Measurements from ENCODE around the gene ANK2. TPM values are rescaled to one million over a fixed set of nuclear protein-coding genes. Genes with fewer than 3 reads are reported as not detected.

The ANK2 gene
- polyA plus RNA-seq, 1 donor (not counting 4 experiments of a cell fraction or from before 2014, with no cell fraction given): 0.22 TPM

DNA sequence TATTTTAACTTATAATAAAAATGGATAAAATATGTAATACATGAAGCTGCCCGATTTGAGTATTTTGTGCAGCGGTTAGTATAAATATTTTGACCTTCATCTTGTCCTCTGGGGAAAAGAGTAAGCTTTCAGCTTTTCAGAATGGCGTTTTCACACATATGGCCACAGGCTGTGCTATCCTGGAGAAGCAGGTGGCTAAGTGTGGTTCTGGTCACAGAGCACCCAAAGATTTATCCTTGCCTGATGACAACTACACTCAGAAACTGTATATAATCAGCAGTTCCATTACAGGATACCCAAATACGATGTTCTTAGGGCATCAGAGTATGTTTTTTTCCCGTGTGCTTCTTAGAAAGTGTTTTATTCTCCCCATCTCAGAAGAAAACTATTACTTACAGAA lies 42.3 kb upstream of the ANK2 start:
- H4K20me1 ChIP-seq (ENCODE audit: control insufficient read depth, extremely low read depth, insufficient read depth, low read length): no peaks in the 10 kb centered on the region
- no peak overlapping the region for H3K9ac ChIP-seq (ENCODE audit: control insufficient read depth, extremely low read depth, insufficient read depth, low read length)
- H3K9me3 ChIP-seq (ENCODE audit: control insufficient read depth, low read depth, low read length): no peaks in the 10 kb centered on the region
- no peak overlapping the region for H3K4me3 ChIP-seq (ENCODE audit: control insufficient read depth in 2 of 3, extremely low read depth in 1 of 3, insufficient read depth in 2 of 3, low read depth in 1 of 3, low read length in 3 of 3)
- no peaks in the 10 kb centered on the region for H3K79me2 ChIP-seq (ENCODE audit: control insufficient read depth, insufficient read depth, low read length)
- dilution Hi-C loops (cut with MboI; ENCODE audit: extremely low pct_ligation_motif_present, low sequenced_read_pairs): no loop called here
- no peak overlapping the region for H3K27ac ChIP-seq (ENCODE audit: control insufficient read depth, insufficient read depth, low read length)
- no peak for TF ChIP-seq CTCF (optimal IDR thresholded peaks at IDR 0.05 in 1 of 3, IDR thresholded peaks at IDR 0.05 in 1 of 3, conservative IDR thresholded peaks at IDR 0.05 in 1 of 3; ENCODE audit: extremely low read depth in 1 of 3, insufficient read depth in 2 of 3, low read length in 3 of 3)
- no peak for TF ChIP-seq EZH2 (IDR thresholded peaks at IDR 0.05; ENCODE audit: low read length)
- no peaks in the 10 kb centered on the region for H3K27me3 ChIP-seq (ENCODE audit: control insufficient read depth, extremely low read depth, insufficient read depth, low read length)
- H3K4me2 ChIP-seq (ENCODE audit: control insufficient read depth, extremely low read depth, insufficient read depth, low read depth, low read length): no peak overlapping the region
- no peak for DNase-seq (ENCODE audit: low read depth, low spot score)
- H3K36me3 ChIP-seq (ENCODE audit: control insufficient read depth in 2 of 2, extremely low read depth in 1 of 2, insufficient read depth in 2 of 2, low read length in 2 of 2): no peaks in the 10 kb centered on the region
- no peaks in the 10 kb centered on the region for H3K4me1 ChIP-seq (ENCODE audit: control insufficient read depth, extremely low read depth, insufficient read depth, low read length)
- no peak overlapping the region for H2AFZ ChIP-seq (ENCODE audit: control insufficient read depth, low read length)
- no peaks in the 10 kb centered on the region for H3K9me1 ChIP-seq (ENCODE audit: control insufficient read depth, extremely low read depth, insufficient read depth, low read length)
- FAIRE-seq: no peak

GRCh38 chr4:113008135-113008534 lies 41.3 kb upstream of the ANK2 start:
- Histone ChIP-seq H3K27me3 (ENCODE audit: control insufficient read depth, extremely low read depth, insufficient read depth, low read length) (no peaks in the 10 kb centered on the region), H3K4me1 (ENCODE audit: control insufficient read depth, extremely low read depth, insufficient read depth, low read length) (no peaks in the 10 kb centered on the region), H3K27ac (ENCODE audit: control insufficient read depth, insufficient read depth, low read length) (no peak overlapping the region), H2AFZ (ENCODE audit: control insufficient read depth, low read length) (no peak overlapping the region), H4K20me1 (ENCODE audit: control insufficient read depth, extremely low read depth, insufficient read depth, low read length) (no peaks in the 10 kb centered on the region), H3K79me2 (ENCODE audit: control insufficient read depth, insufficient read depth, low read length) (no peaks in the 10 kb centered on the region), H3K4me3 (ENCODE audit: control insufficient read depth in 2 of 3, extremely low read depth in 1 of 3, insufficient read depth in 2 of 3, low read depth in 1 of 3, low read length in 3 of 3) (no peak overlapping the region), H3K36me3 (ENCODE audit: control insufficient read depth in 2 of 2, extremely low read depth in 1 of 2, insufficient read depth in 2 of 2, low read length in 2 of 2) (no peaks in the 10 kb centered on the region), H3K4me2 (ENCODE audit: control insufficient read depth, extremely low read depth, insufficient read depth, low read depth, low read length) (no peak overlapping the region), H3K9ac (ENCODE audit: control insufficient read depth, extremely low read depth, insufficient read depth, low read length) (no peak overlapping the region), H3K9me3 (ENCODE audit: control insufficient read depth, low read depth, low read length) (no peaks in the 10 kb centered on the region), H3K9me1 (ENCODE audit: control insufficient read depth, extremely low read depth, insufficient read depth, low read length) (no peaks in the 10 kb centered on the region)
- DNase-seq (ENCODE audit: low read depth, low spot score): no peak
- FAIRE-seq: no peak
- dilution Hi-C loops (cut with MboI; ENCODE audit: extremely low pct_ligation_motif_present, low sequenced_read_pairs): no loop called here
- no peak for TF ChIP-seq CTCF (optimal IDR thresholded peaks at IDR 0.05 in 1 of 3, IDR thresholded peaks at IDR 0.05 in 1 of 3, conservative IDR thresholded peaks at IDR 0.05 in 1 of 3; ENCODE audit: extremely low read depth in 1 of 3, insufficient read depth in 2 of 3, low read length in 3 of 3)
- no peak for TF ChIP-seq EZH2 (IDR thresholded peaks at IDR 0.05; ENCODE audit: low read length)
